H1 (cell line): ENCODE results near the gene HID1.

Source experiments
- EZH2 ChIP-seq: fragments of 200-600 bp; sonication (generic); IDR thresholded peaks from 2 replicates; pipeline ENCODE4 v1.7.1; 2012; ENCODE audit warnings: low read depth, mild to moderate bottlenecking, moderate library complexity, low read length, inconsistent platforms; ENCODE audit not compliant: severe bottlenecking
- FOSL1 ChIP-seq: IDR thresholded peaks from 2 replicates; pipeline ENCODE4 v1.6.1; 2011; ENCODE audit warnings: mild to moderate bottlenecking, low read depth, low read length, moderate library complexity; ENCODE audit not compliant: insufficient read depth
- HDAC6 ChIP-seq: IDR thresholded peaks from one replicate; pipeline ENCODE4 v1.7.1; 2012; ENCODE audit warnings: low read depth, mild to moderate bottlenecking, inconsistent platforms, low read length, moderate library complexity
- JUN ChIP-seq: IDR thresholded peaks from 2 replicates; pipeline ENCODE4 v1.6.1; 2011; ENCODE audit warnings: low read depth, mild to moderate bottlenecking, improper control_type of control experiment, low read length
- POLR2A ChIP-seq, 2 experiments: IDR thresholded peaks; 1 replicate in 1 of 2; 2 replicates in 1 of 2; pipeline ENCODE4 v1.6.1; 2011; ENCODE audit warnings: low read depth in 2 of 2, low read length in 2 of 2, mild to moderate bottlenecking in 2 of 2; ENCODE audit errors: control extremely low read depth in 1 of 2
- RBBP5 ChIP-seq: IDR thresholded peaks from 2 replicates; pipeline ENCODE4 v1.7.1; 2012; ENCODE audit warnings: low read depth, mild to moderate bottlenecking, inconsistent platforms, low read length, moderate library complexity, borderline replicate concordance
- SP1 ChIP-seq: IDR thresholded peaks from 2 replicates; pipeline ENCODE4 v1.6.1; 2011; ENCODE audit warnings: low read depth, low read length
- SP2 ChIP-seq: IDR thresholded peaks from 2 replicates; pipeline ENCODE4 v1.6.1; 2012; ENCODE audit warnings: mild to moderate bottlenecking, low read length, inconsistent platforms
- SRF ChIP-seq: IDR thresholded peaks from 2 replicates; pipeline ENCODE4 v1.6.1; 2011; ENCODE audit warnings: mild to moderate bottlenecking, low read depth, low read length, moderate library complexity
- TAF1 ChIP-seq: IDR thresholded peaks from 2 replicates; pipeline ENCODE4 v1.6.1; 2011; ENCODE audit warnings: mild to moderate bottlenecking, low read depth, low read length
- TAF7 ChIP-seq: optimal IDR thresholded peaks from 2 replicates; pipeline ENCODE3; 2011; ENCODE audit warnings: low read depth, mild to moderate bottlenecking, inconsistent platforms, low read length, moderate library complexity, borderline replicate concordance
- YY1 ChIP-seq: IDR thresholded peaks from 2 replicates; pipeline ENCODE4 v1.6.1; 2011; ENCODE audit warnings: low read depth, mild to moderate bottlenecking, low read length
- TF ChIP-seq, protein P1 (sequence below), 3 experiments: IDR thresholded peaks; 1 replicate in 2 of 3; 2 replicates in 1 of 3; pipeline versions ENCODE4 v1.5.1 to v1.6.1; 2011; ENCODE audit warnings: low read length in 3 of 3, mild to moderate bottlenecking in 3 of 3, inconsistent platforms in 2 of 3, low read depth in 1 of 3, moderate library complexity in 1 of 3; ENCODE audit not compliant: insufficient read depth in 1 of 3; ENCODE audit errors: control extremely low read depth in 1 of 3
- TF ChIP-seq, protein P2 (sequence below): IDR thresholded peaks from 2 replicates; pipeline ENCODE4 v1.6.1; 2011; ENCODE audit warnings: low read depth, mild to moderate bottlenecking, low read length; ENCODE audit not compliant: insufficient read depth

DNA sequence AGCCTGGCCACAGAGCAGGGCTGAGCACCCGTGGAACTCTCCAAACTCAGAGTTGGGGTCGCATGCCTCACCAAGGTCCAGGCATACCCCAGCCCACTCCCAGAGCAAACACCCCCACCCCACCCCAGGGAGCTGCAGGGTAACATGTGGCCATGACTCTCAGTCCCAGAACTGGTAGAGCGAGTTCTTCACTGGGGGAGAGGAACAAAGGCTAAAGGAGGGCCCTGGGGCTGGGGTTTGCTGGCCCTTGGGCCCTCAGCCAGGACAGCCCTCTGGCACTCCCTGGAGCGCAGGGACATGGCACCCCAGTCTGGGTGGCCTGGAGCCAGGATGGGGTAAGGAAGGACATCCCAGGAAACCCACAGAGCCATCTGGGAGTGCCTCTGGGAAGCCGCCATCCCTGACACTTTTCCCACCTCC lies 4.2 kb downstream of the HID1 start:
- TF ChIP-seq SP2, result no peak
- TF ChIP-seq, protein P1, sequence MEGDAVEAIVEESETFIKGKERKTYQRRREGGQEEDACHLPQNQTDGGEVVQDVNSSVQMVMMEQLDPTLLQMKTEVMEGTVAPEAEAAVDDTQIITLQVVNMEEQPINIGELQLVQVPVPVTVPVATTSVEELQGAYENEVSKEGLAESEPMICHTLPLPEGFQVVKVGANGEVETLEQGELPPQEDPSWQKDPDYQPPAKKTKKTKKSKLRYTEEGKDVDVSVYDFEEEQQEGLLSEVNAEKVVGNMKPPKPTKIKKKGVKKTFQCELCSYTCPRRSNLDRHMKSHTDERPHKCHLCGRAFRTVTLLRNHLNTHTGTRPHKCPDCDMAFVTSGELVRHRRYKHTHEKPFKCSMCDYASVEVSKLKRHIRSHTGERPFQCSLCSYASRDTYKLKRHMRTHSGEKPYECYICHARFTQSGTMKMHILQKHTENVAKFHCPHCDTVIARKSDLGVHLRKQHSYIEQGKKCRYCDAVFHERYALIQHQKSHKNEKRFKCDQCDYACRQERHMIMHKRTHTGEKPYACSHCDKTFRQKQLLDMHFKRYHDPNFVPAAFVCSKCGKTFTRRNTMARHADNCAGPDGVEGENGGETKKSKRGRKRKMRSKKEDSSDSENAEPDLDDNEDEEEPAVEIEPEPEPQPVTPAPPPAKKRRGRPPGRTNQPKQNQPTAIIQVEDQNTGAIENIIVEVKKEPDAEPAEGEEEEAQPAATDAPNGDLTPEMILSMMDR (IDR thresholded peaks at IDR 0.05; ENCODE audit: control extremely low read depth in 1 of 3, insufficient read depth in 1 of 3, low read depth in 1 of 3, low read length in 3 of 3), result no peak
- no peak for TF ChIP-seq SP1
- no peak for TF ChIP-seq HDAC6
- no peak for TF ChIP-seq EZH2
- no peak for TF ChIP-seq RBBP5
- TF ChIP-seq TAF7, result no peak
- TF ChIP-seq SRF, result no peak
- TF ChIP-seq POLR2A (IDR thresholded peaks at IDR 0.05; ENCODE audit: control extremely low read depth in 1 of 2, low read depth in 2 of 2, low read length in 2 of 2), result no peak
- no peak for TF ChIP-seq FOSL1
- TF ChIP-seq JUN, result no peak
- no peak for TF ChIP-seq TAF1
- no peak for TF ChIP-seq YY1
- TF ChIP-seq, protein P2, sequence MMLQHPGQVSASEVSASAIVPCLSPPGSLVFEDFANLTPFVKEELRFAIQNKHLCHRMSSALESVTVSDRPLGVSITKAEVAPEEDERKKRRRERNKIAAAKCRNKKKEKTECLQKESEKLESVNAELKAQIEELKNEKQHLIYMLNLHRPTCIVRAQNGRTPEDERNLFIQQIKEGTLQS, result no peak
